ENCODE data around the gene GALNT2.

DNA sequence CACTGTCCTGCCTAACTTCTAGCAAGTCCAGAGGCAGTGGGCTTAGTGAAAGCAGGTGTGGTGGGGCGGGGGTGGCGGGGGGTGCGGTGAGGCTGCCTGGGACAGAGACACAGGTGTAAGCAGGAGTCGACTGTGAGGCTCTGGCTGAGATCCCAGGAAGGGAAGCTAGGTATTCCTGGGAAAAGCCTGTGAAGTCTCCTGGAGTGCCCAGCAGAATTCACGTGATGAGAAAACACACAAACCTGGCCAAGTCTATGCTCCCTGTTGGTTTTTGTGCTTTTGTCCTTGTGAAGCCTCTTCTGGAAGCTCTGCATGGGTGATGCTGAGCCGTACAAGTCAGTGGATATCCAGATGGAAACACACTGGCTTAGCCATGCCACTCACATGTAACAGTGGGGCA, 5.3 kb downstream of the GALNT2 start:
- TF ChIP-seq ZNF274 (IDR thresholded peaks at IDR 0.05; ENCODE audit: low read depth, low read length) (no peak), SUZ12 (IDR thresholded peaks at IDR 0.05; ENCODE audit: extremely low read depth, insufficient read depth, insufficient read length) (no peak), YY1 (IDR thresholded peaks at IDR 0.05; ENCODE audit: insufficient read depth, insufficient read length) (no peak)
